Measurements from ENCODE around the gene SMIM13.

SMIM13 gene

GRCh38 chr6:11093626-11094410 lies at the start of gene SMIM13:
Gene SMIM13 (plus strand): TSS chr6:11093834. CDS start chr6:11094314, 480 bp downstream.
- Mint-ChIP-seq H3K9me3 (ENCODE audit: low read depth) (no peaks in the 10 kb centered on the region), H3K36me3 (no peaks in the 10 kb centered on the region), H3K4me1 (ENCODE audit: low read depth) (peaks cover 31% of the 10 kb centered on the region), H3K27ac (peak within 1 kb of the TSS; percentile 97), H3K27me3 (no peaks in the 10 kb centered on the region), H3K4me3 (peak within 1 kb of the TSS; percentile 95)

- Mint-ChIP-seq H3K36me3 (no peaks in the 10 kb centered on the region), H3K9me3 (ENCODE audit: low read depth) (no peaks in the 10 kb centered on the region), H3K27me3 (peaks cover 50% of the 10 kb centered on the region), H3K4me3 (peak within 1 kb of the TSS; percentile 81), H3K27ac (no peak within 1 kb of the TSS), H3K4me1 (ENCODE audit: low read depth) (peaks cover 11% of the 10 kb centered on the region)
These were observed 49.5 kb upstream of the SMIM13 start, which contains the start of gene ELOVL2 for GRCh38 chr6:11043961-11044711. Gene ELOVL2 (minus strand): TSS chr6:11044305. CDS start chr6:11044230, 75 bp downstream.

- Mint-ChIP-seq H3K27me3 (peaks cover 53% of the 10 kb centered on the region), H3K4me3 (peak overlapping the region; percentile 81), H3K36me3 (no peaks in the 10 kb centered on the region), H3K4me1 (ENCODE audit: low read depth) (peaks cover 11% of the 10 kb centered on the region), H3K27ac (no peak overlapping the region), H3K9me3 (ENCODE audit: low read depth) (no peaks in the 10 kb centered on the region)
These were observed 48.9 kb upstream of the SMIM13 start for GRCh38 chr6:11044712-11045167.

GRCh38 chr6:11050731-11051130 lies 42.9 kb upstream of the SMIM13 start:
- Mint-ChIP-seq H3K4me3 (no peak overlapping the region), H3K27ac (no peak overlapping the region), H3K9me3 (ENCODE audit: low read depth) (no peaks in the 10 kb centered on the region), H3K36me3 (no peaks in the 10 kb centered on the region), H3K4me1 (ENCODE audit: low read depth) (no peaks in the 10 kb centered on the region), H3K27me3 (peaks cover 38% of the 10 kb centered on the region)

- Mint-ChIP-seq H3K9me3 (ENCODE audit: low read depth) (no peaks in the 10 kb centered on the region), H3K4me1 (ENCODE audit: low read depth) (no peaks in the 10 kb centered on the region), H3K27ac (no peak overlapping the region), H3K36me3 (no peaks in the 10 kb centered on the region), H3K4me3 (no peak overlapping the region), H3K27me3 (peaks cover 19% of the 10 kb centered on the region)
These were observed 40.3 kb upstream of the SMIM13 start for GRCh38 chr6:11053307-11053706.

GRCh38 chr6:11054722-11055121 lies 38.9 kb upstream of the SMIM13 start:
- no peaks in the 10 kb centered on the region for H3K9me3 Mint-ChIP-seq (ENCODE audit: low read depth)
- H3K36me3 Mint-ChIP-seq, result no peaks in the 10 kb centered on the region
- H3K4me1 Mint-ChIP-seq (ENCODE audit: low read depth), result no peaks in the 10 kb centered on the region
- no peak overlapping the region for H3K27ac Mint-ChIP-seq
- peaks cover 12% of the 10 kb centered on the region for H3K27me3 Mint-ChIP-seq
- H3K4me3 Mint-ChIP-seq, result no peak overlapping the region

GRCh38 chr6:11055127-11055627 lies 38.5 kb upstream of the SMIM13 start:
- H3K4me1 Mint-ChIP-seq (ENCODE audit: low read depth), result no peaks in the 10 kb centered on the region
- H3K36me3 Mint-ChIP-seq, result no peaks in the 10 kb centered on the region
- no peak overlapping the region for H3K27ac Mint-ChIP-seq
- H3K27me3 Mint-ChIP-seq, result peaks cover 11% of the 10 kb centered on the region
- H3K4me3 Mint-ChIP-seq, result no peak overlapping the region
- no peaks in the 10 kb centered on the region for H3K9me3 Mint-ChIP-seq (ENCODE audit: low read depth)

GRCh38 chr6:11056871-11057270 lies 36.8 kb upstream of the SMIM13 start:
- Mint-ChIP-seq H3K4me1 (ENCODE audit: low read depth) (no peaks in the 10 kb centered on the region), H3K36me3 (no peaks in the 10 kb centered on the region), H3K4me3 (no peak overlapping the region), H3K9me3 (ENCODE audit: low read depth) (no peaks in the 10 kb centered on the region), H3K27ac (no peak overlapping the region), H3K27me3 (peaks cover 6% of the 10 kb centered on the region)

GRCh38 chr6:11058406-11058805 lies 35.2 kb upstream of the SMIM13 start:
- H3K4me1 Mint-ChIP-seq (ENCODE audit: low read depth), result no peaks in the 10 kb centered on the region
- no peaks in the 10 kb centered on the region for H3K9me3 Mint-ChIP-seq (ENCODE audit: low read depth)
- no peaks in the 10 kb centered on the region for H3K36me3 Mint-ChIP-seq
- peaks cover 9% of the 10 kb centered on the region for H3K27me3 Mint-ChIP-seq
- no peak overlapping the region for H3K27ac Mint-ChIP-seq
- no peak overlapping the region for H3K4me3 Mint-ChIP-seq

- Mint-ChIP-seq H3K27me3 (peaks cover 5% of the 10 kb centered on the region), H3K36me3 (no peaks in the 10 kb centered on the region), H3K27ac (no peak overlapping the region)
These were observed 31.6 kb upstream of the SMIM13 start for GRCh38 chr6:11062083-11062482.

GRCh38 chr6:11062715-11063114 lies 30.9 kb upstream of the SMIM13 start:
- H3K4me1 Mint-ChIP-seq (ENCODE audit: low read depth), result no peaks in the 10 kb centered on the region
- H3K9me3 Mint-ChIP-seq (ENCODE audit: low read depth), result no peaks in the 10 kb centered on the region
- H3K36me3 Mint-ChIP-seq, result no peaks in the 10 kb centered on the region
- H3K27ac Mint-ChIP-seq, result no peak overlapping the region
- H3K27me3 Mint-ChIP-seq, result peaks cover 5% of the 10 kb centered on the region
- no peak overlapping the region for H3K4me3 Mint-ChIP-seq

More at GRCh38 chr6:11062083-11062482, 31.6 kb upstream of the SMIM13 start:
- Mint-ChIP-seq H3K4me3 (no peak overlapping the region), H3K9me3 (ENCODE audit: low read depth) (no peaks in the 10 kb centered on the region), H3K4me1 (ENCODE audit: low read depth) (no peaks in the 10 kb centered on the region)

- H3K27ac Mint-ChIP-seq, result no peak overlapping the region
- H3K4me3 Mint-ChIP-seq, result no peak overlapping the region
- H3K9me3 Mint-ChIP-seq (ENCODE audit: low read depth), result no peaks in the 10 kb centered on the region
These were observed 28.8 kb upstream of the SMIM13 start for GRCh38 chr6:11064836-11065235.

GRCh38 chr6:11065436-11066202 lies 28.0 kb upstream of the SMIM13 start:
- Mint-ChIP-seq H3K36me3 (no peaks in the 10 kb centered on the region), H3K4me3 (no peak overlapping the region), H3K27ac (no peak overlapping the region), H3K9me3 (ENCODE audit: low read depth) (no peaks in the 10 kb centered on the region), H3K4me1 (ENCODE audit: low read depth) (no peaks in the 10 kb centered on the region), H3K27me3 (peaks cover 5% of the 10 kb centered on the region)

More at GRCh38 chr6:11064836-11065235, 28.8 kb upstream of the SMIM13 start:
- Mint-ChIP-seq H3K27me3 (peaks cover 5% of the 10 kb centered on the region), H3K36me3 (no peaks in the 10 kb centered on the region), H3K4me1 (ENCODE audit: low read depth) (no peaks in the 10 kb centered on the region)

- Mint-ChIP-seq H3K27ac (no peak overlapping the region), H3K27me3 (peaks cover 4% of the 10 kb centered on the region), H3K4me1 (ENCODE audit: low read depth) (no peaks in the 10 kb centered on the region), H3K36me3 (no peaks in the 10 kb centered on the region), H3K4me3 (no peak overlapping the region), H3K9me3 (ENCODE audit: low read depth) (no peaks in the 10 kb centered on the region)
These were observed 26.9 kb upstream of the SMIM13 start for GRCh38 chr6:11066505-11067347.
